Erythroblast (primary cell): ENCODE measurements around the gene SRSF3.
"Not testable (repeated sequence)": the region's sequence is repeated elsewhere in the genome, so short reads cannot be mapped to it uniquely, and the experiment has no call there.

Source experiments
- DNase-seq, 2 experiments: peaks; one replicate each; lab custom pipeline; 2025; lab: John Stamatoyannopoulos, UW
- GATA1 ChIP-seq: IDR thresholded peaks from 2 replicates; pipeline ENCODE4 v1.6.1; 2011; ENCODE audit warnings: low read depth, mild to moderate bottlenecking, control low read depth, low read length, moderate library complexity
- POLR2A ChIP-seq: IDR thresholded peaks from 2 replicates; pipeline ENCODE4 v1.6.1; 2011; ENCODE audit warnings: mild to moderate bottlenecking, low read length

The SRSF3 gene

DNA sequence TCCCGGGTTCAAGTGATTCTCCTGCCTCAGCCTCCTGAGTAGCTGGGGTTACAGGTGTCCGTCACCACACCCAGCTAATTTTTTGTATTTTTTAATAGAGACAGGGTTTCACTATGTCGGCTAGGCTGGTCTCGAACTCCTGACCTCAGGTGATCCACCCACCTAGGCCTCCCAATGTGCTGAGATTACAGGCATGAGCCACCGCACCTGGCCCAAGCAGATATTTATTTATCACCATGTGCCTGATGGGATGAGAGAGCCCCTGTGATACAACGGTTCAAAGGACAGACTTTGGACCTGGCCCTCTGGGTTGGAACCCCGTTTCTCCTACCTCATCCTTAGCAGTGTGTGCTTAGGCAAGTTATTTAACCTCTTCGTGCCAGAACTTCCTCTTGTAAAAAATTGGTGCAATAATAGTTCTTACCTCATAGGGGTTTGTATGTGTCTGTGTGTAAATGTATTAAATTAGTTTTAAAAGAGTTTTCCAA, 27.7 kb upstream of the SRSF3 start:
- TF ChIP-seq GATA1 = no peak
- DNase-seq = no peak

DNA sequence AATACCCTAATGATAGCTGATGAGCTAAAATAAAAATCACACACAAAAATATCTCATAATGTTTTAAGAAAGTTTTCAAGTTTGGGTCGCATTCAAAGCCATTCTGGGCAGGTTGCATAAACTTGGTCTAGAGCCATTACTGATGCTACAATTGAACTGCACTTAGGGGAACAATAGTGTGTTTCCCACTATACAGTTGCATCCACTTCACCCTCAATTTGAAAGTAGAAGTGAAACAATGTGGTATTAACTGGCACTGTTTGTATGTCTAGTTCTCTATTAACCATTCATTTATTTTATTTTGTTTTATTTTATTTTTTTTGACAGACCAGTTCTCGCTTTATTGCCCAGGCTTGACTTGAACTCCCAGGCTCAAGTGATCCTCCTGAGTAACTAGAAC, 23.9 kb upstream of the SRSF3 start:
- TF ChIP-seq POLR2A (no peak), GATA1 (no peak)
- no peak for DNase-seq

DNA sequence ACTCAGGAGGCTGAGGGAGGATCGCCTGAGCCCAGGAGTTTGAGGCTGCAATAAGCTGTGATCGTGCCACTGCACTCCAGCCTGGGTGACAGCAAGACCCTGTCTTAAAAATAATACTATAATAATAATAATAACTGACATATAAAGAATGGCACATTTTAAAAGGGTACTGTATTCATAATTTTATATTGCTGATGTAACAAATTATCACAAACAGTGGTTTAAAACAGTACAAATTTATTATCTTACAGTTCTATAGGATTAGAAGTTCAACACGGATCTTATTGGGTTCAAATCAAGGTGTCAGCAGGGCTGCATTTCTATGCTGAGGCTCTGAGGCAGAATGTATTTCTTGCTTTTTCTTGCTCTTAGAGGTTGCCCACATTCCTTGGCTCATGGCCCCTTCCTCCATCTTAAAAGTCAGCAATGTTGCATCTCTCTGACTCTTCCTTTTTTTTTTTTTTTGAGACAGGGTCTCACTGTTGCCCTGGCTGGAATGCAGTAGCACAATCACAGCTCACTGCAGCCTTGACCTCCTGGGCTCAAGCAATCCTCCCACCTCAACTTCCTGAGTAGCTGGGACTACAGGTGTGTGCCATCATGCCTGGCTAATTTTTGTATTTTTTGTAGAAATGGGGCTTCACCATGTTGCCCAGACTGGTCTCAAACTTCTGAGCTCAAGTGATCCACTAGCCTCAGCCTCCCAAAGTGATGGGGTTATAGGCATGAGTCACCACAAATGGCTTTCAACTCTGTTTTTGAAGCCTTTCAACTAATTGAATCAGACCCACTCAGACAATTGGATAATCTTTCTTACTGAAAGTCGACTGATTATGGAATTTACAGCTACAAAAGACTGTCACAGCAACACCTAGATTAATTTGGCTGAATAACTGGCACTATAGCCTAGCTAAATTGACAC, 22.8 kb upstream of the SRSF3 start:
- no peak for DNase-seq
- TF ChIP-seq POLR2A (no peak), GATA1 (no peak)

DNA sequence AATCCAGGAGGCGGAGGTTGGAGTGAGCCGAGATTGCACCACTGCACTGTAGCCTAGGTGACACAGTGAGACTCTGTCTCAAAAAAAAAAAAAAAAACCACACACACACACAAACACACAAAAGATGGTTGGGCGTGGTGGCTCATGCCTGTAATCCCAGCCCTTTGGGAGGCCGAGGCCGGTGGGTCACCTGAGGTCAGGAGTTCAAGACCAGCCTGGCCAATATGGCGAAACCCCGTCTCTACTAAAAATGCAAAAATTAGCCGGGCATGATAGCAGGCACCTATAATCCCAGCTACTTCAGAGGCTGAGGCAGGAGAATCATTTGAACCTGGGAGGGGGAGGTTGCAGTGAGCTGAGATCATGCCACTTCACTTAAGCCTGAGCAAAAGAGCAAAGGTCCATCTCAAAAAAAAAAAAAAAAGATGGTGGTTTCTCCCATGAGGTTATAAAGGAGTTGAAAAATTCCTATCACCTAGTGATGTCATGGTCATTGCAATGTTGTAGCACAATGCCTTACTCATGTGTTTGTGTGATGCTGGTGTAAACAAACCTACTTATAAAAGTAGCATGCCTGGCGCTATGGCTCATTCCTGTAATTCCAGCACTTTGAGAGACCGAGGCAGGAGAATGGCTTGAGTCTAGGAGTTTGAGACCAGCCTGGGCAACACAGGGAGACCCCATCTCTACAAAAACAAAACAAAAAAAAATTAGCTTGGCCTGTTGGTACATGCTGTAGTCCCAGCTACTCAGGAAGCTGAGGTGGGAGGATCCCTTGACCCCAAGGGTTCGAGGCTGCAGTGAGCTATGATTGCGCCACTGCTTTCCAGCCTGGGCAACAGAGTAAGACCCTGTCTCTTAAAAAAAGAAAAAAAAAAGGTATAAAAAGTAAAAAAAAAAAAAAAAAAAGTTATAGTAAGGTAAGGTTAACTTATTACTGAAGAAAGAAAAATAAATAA, 21.5 kb upstream of the SRSF3 start:
- not testable (repeated sequence) for DNase-seq

- no peak for DNase-seq
- TF ChIP-seq POLR2A (no peak), GATA1 (no peak)
Measured at GRCh38 chr6:36574679-36575078, 19.5 kb upstream of the SRSF3 start.

DNA sequence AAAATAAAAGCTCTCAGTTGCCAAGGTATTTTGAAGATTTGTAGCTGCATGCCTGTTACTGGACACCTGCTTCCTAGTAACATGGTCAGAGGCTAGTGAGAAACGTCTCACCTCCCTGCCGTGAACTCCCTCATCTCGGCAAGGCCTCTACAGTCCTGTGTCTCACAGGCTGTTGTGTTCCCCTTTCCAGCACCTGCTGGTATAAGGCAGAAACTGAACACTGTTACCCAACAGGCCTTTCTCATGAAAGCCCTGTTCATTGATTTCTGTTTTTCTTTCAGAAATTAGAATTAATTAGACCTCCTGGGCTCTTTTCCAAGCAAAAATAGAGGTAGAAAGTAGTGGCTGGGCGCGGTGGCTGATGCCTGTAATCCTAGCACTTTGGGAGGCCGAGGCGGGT, 17.6 kb upstream of the SRSF3 start:
- no peak for TF ChIP-seq POLR2A
- no peak for TF ChIP-seq GATA1
- no peak for DNase-seq

- peak; percentile 78 to 88 for DNase-seq
- TF ChIP-seq POLR2A = no peak
- TF ChIP-seq GATA1 = no peak
Measured at GRCh38 chr6:36577301-36577700, 16.9 kb upstream of the SRSF3 start.

GRCh38 chr6:36578030-36578429, 16.1 kb upstream of the SRSF3 start:
- DNase-seq = no peak
- TF ChIP-seq POLR2A (no peak), GATA1 (no peak)

DNA sequence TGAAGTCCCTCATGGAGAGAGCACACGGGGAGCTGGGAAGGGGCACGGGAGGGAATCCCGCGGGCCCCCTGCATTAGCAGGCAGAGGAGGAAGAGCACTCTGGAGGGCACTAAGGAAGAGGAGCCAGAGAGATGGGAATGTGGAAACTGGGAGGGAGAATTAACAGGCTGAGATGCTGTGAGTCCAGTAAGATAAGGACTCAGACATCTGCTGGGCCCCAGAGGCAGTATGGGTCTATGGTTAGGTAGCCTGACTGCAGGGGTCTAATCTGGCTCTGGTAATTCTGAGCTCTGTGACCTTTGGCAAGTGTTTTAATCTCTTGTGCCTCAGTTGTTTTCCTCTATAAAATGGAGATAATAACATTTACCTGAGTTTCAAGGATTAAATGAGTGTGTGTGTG, 15.7 kb upstream of the SRSF3 start:
- TF ChIP-seq GATA1 = no peak
- TF ChIP-seq POLR2A = no peak

GRCh38 chr6:36580184-36580526, 14.0 kb upstream of the SRSF3 start:
- no peak for DNase-seq
- no peak for TF ChIP-seq GATA1
- no peak for TF ChIP-seq POLR2A

More for the DNA sequence above, 15.7 kb upstream of the SRSF3 start:
- DNase-seq = peak; percentile 62 to 74

- DNase-seq = no peak
- TF ChIP-seq GATA1 = no peak
- no peak for TF ChIP-seq POLR2A
Measured at GRCh38 chr6:36581716-36582115, 12.4 kb upstream of the SRSF3 start.

GRCh38 chr6:36586606-36587005, 7.6 kb upstream of the SRSF3 start:
- TF ChIP-seq GATA1 = no peak
- no peak for TF ChIP-seq POLR2A
- DNase-seq = no peak

- not testable (repeated sequence) for DNase-seq
Measured at GRCh38 chr6:36589025-36589400, 5.1 kb upstream of the SRSF3 start.

GRCh38 chr6:36590237-36590636, 3.9 kb upstream of the SRSF3 start:
- DNase-seq = no peak
- no peak for TF ChIP-seq POLR2A
- TF ChIP-seq GATA1 = no peak

- no peak for DNase-seq
- TF ChIP-seq GATA1 = no peak
- TF ChIP-seq POLR2A = no peak
Measured at GRCh38 chr6:36592221-36592655, 1.9 kb upstream of the SRSF3 start.
